NK-92 (cell line): Measurements from ENCODE around the gene CAMKMT.

Experiments
- DNase-seq: peaks from one replicate; lab custom pipeline; 2025; ENCODE audit not compliant: unreplicated experiment; lab: John Stamatoyannopoulos, UW

Gene CAMKMT

DNA sequence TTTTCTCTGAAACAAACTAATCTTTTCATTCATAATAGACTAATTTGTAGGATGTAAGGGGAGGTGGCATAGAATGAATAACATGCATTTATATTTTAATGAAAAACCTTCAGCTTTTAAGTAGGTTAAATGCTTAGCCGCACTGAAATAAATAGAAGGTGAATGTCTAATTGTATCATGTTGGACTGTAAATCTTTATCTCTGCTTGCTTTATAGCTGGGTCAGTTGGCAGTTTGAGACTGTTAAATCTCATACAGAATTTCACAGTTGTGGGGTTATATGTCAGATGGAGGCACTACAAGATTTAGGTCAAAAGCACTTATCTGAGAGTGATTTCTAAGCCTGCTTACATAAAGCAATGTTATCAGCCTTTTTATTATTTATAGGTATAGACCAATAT is 405.0 kb downstream of the CAMKMT start:
- no peak for DNase-seq

GRCh38 chr2:44767691-44768090 is 405.9 kb downstream of the CAMKMT start:
- no peak for DNase-seq

GRCh38 chr2:44768438-44769236 is 406.9 kb downstream of the CAMKMT start:
- DNase-seq = no peak

- no peak for DNase-seq
Measured at GRCh38 chr2:44769349-44770011, 407.7 kb downstream of the CAMKMT start.

- DNase-seq = no peak
Measured at GRCh38 chr2:44770221-44771195, 408.8 kb downstream of the CAMKMT start.

DNA sequence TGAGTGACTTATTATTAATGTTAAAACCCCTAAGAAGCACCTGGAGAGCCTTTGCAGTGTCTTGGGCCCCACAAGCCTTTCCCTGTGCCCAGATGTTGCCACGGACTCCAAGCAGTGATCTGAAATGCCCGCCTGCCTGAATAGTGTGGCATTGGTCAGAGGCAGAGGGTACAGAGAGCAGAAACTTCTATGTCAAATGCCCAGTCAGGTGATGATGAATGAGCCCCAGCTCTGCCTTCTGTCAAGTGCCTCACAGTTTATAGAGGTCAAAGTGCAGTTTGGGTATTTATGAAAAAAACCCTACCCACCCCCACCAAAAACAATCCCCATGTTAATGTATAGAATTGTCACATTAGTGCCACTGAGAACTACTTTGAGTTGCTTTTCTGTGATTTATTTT is 409.8 kb downstream of the CAMKMT start:
- no peak for DNase-seq

DNA sequence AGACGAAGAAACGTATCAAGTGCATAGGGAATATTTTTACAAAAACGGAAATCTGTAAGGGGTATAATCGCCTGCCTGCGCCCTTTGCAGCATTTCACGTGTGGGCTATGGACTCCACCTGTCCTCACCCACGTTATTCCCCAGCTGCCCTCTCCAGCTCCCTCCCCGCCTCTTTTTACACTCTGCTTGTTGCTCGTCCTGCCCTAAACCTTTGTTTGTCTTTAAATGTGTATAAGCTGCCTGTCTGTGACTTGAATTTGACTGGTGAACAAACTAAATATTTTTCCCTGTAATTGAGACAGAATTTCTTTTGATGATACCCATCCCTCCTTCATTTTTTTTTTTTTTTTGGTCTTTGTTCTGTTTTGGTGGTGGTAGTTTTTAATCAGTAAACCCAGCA is 410.4 kb downstream of the CAMKMT start:
- DNase-seq = no peak

GRCh38 chr2:44772669-44773378 is 411.1 kb downstream of the CAMKMT start:
- DNase-seq = no peak

DNA sequence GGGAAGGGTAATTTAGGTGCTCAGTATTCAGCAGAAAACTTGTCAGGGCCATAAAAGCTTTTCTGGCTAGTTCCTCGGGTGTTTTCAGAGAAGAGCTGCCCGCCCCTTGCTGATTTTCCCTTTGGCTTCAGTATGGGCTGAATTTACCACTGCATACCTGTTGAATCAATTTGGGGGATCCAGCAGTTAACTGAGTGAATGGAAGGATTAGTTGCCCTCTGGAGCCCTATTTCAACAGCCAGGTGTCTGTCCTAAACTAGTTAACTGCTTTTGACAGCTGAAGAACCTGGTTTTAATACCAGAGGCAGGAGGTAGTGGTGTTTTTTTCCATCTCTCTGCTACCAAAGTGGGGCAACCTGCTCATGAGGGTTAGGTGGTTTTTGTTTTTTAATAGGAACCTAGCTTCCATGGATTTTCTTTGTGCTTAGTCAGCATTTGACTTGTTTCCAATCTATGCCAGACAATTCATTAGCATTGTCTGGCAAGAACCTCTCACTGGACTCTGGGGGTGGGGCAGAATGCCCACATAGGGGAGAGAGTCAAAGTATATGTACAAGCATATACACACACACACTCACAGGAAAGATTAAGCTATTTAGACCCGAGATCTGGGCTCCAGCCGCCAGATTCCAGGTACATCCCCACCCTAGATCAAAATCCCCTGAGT is 413.2 kb downstream of the CAMKMT start:
- no peak for DNase-seq

DNA sequence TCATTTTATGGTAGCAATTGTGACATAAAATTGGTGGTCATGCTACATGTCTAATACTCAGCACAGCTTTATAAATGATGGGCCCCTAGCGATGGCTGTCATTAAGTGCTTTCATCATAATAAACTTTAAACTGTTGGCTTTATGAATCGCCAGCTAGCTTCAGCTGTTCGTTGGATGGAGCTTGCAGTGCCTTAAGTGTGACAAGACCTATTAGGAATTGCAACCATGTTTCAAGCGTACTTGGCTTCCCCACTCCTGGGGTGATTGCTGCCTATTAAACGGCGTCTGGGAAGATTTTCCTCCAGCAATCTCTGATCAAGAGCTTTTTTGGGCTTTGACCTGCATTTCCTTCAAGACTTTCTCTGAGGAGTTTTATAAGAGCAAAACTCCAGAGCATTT is 415.3 kb downstream of the CAMKMT start:
- DNase-seq = no peak

DNA sequence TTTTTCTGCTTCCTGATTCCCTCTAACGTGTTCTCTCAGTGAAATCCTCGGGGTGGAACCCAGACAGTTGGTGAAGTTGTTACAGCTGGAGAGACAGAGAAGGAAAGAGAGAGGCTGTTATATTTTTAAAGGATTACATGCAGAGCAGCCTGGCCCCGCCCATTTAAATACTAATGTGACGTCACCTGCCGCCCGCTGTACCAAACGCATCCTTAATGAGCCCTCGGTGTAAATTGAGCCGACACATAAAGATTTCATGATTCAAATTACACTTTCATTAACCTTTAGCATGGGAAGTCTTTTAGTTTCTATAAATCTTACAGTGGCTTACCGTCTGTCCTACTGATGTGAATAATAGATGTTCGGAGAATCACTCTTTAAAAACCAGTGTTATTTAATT is 415.8 kb downstream of the CAMKMT start:
- DNase-seq = no peak

DNA sequence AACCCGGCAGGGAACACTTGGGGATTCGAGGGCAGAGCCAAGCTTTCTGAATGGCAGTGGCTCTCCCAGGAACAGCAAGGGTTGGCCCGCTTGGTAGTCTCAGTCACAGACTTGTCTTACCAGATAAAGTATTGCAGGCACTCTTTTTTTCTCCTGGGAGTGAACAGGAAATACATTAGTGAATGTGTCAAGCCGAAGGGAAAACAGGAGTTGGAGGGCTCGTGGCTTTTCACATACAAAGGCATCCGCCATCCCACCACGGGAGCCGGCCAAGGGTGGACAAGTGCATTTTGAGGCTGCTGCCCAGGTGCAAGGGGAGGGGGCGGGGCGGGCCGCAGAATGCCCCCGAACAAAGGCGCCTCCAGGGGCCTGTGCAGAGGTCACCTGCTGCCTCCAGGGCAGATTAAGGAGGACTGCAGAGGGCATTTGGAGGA is 416.5 kb downstream of the CAMKMT start:
- no peak for DNase-seq

DNA sequence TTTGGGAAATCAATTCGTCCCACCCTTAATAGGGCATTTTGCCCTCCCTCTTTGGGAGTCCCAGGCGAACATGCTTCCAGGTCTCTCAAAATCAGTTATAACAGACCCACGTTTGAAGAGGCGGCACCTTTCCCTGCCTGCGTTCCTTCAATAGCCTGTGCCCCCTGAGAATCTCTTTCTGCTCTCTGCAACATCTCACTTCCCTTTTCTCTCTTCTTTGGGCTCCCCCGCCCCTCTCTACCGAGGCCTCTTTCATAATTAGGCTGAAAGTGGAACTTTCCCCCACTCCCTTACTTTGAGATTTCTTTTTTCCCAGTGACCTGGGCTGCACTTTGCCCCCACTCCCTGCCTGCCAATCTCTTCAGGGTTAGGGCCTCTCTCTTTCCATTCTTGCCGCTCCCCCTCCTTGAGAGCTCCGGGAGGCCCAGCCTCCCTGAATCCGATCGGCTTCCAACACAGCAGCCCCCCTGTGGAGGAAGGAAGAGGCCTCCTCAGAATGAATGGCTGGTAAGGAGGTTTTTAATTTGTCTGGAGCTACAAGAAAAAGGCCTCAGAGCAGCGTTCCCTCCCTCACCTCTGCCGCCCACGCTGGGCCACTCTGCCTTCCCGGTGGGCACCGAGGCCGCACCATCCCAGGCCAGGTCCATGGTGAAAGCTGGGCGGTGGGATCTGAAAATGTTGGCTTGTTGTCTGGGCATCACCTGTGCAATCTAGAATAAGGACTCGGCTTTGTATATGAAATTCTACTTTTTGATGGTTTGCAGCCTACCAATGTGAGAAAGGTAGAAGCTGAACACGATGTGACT is 417.1 kb downstream of the CAMKMT start:
- DNase-seq = no peak

DNA sequence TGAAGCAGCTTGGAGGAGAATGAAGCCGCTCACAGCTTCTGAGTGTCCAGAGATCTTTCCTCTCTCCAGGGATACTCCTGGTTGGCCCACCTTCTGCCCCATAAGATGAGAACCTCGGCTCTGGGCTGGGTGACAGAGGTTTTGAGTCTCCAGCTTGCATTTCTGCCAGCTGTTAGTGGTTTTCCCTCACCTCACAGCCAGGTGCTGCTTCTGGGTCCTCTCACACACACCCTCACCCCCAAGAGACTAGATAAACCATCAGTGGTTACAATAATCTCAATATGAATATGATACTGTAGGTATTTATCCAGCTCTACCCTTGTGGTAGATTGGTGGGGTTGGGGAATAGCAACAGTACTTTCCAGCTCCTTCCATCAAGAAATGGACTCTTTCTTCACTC is 418.0 kb downstream of the CAMKMT start:
- no peak for DNase-seq

- no peak for DNase-seq
Measured at GRCh38 chr2:44780406-44780805, 418.7 kb downstream of the CAMKMT start.

DNA sequence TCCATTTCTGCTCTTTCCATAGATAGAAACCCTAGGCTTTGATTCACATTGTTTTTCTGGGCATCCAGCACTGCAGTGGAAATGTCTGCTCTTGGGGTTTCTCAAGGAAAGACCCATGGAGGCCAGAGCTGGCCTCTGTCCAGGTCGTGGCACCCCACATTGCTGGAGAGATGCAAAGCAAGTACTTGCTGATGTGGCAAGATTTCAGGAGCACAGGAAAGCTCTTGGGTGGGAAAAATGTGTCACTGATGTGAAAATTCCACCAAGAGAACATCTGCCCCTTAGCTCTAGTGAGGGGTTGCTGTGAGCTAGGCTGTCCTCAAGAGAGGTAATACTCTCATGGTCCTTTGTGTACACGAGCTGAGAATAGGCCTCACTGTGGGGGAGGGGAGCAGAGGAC is 423.7 kb downstream of the CAMKMT start:
- no peak for DNase-seq

DNA sequence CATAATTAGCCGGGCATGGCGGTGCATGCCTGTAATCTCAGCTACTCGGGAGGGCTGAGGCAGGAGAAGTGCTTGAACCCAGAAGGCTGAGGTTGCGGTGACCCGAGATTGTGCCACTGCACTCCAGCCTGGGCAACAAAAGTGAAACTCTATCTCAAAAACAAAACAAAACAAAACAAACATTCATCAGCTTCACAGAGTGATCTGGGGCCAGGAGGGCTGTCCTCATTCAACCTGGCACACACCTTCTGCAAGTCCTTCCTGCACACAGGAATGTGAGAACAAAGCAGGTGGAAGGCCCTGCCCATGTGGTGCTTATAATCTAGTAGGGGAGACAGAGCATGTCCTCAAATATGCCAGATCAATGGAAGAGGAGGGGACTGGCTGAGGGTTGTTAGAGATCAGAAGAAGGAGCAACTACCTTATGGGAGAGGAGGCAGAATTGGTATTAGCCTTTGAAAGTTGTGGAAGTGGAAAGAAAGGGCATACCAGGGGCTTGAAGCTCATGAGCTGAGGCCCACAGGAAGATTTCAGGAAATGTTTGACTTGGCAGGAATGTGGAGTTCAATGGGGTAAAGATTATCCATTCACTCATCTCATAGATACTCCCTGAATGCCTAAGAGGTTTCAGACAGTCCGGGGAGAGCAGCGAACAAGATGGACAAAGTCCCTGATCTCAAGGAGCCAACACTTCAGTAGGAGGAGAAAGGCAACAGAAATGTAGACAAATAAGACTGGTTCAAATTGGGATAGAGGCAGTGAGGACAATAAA is 424.5 kb downstream of the CAMKMT start:
- DNase-seq = no peak

DNA sequence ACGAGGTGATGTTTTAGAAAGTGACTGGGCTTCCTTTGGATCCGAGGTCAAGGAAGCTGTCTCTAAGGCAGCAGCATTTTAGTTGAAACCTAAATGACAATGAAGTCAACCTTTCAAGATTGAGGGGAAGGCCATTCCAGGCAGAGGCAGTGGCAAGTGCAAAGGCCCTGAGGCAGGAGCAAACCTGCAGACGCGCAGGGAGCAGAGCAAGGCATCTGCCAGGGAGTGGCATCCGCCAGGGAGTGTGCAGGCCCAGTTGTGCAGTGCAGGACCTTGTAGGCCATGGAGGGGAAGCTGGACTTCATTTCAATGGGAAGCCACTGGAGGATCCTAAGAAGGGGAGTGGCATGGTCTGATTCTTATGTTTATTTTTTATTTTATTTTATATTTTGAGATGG is 425.1 kb downstream of the CAMKMT start:
- DNase-seq = no peak

DNA sequence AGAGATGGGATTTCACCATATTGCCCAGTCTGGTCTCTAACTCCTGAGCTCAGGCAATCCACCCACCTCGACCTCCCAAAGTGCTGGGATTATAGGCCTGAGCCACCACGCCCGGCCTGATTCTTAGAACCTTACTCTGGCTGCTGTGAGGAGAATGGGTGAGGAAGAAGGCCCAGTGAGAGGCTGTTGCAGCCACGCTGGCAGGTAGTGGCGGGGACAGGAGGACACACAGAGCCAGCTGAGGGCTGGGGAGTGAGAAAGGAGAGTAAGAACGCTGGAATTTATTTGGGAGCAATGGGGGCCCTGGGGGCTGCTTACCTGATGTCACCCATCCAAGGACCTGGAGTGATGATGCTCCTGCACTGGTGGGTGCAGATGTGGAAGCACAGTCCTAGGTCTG is 425.9 kb downstream of the CAMKMT start:
- DNase-seq = no peak
